Thoracic aorta (tissue), 2 donors: ENCODE data around the gene ZHX3. TPM values are rescaled to one million over a fixed set of nuclear protein-coding genes. Genes with fewer than 3 reads are reported as not detected.

Source experiments
- ATAC-seq: fragments of 150-250 bp; one replicate; pipeline ENCODE4 v1.8.0; 2017; ENCODE audit warnings: low read depth; ENCODE audit not compliant: insufficient number of reproducible peaks, low FRiP score
- DNase-seq: peaks from one replicate; pipeline ENCODE4 v3.0.0-alpha.2; 2020; ENCODE audit warnings: low spot score
- H3K27ac ChIP-seq, 2 donors: fragments of 200-600 bp; sonication (generic); 1 replicate in 1 of 2; 2 replicates in 1 of 2; pipeline ENCODE4 v1.5.1; 2016; ENCODE audit warnings: mild to moderate bottlenecking in 2 of 2, moderate library complexity in 2 of 2
- H3K27me3 ChIP-seq: fragments of 200-600 bp; sonication (generic); replicated peaks from 2 replicates; pipeline ENCODE4 v1.6.0; 2016; ENCODE audit warnings: mild to moderate bottlenecking; ENCODE audit not compliant: insufficient read depth
- H3K36me3 ChIP-seq: fragments of 200-600 bp; sonication (generic); one replicate; pipeline ENCODE4 v1.5.1; 2016
- H3K4me1 ChIP-seq, 2 donors: fragments of 200-600 bp; sonication (generic); 1 replicate in 1 of 2; 2 replicates in 1 of 2; pipeline versions ENCODE4 v1.5.1 to v1.6.0; 2016; ENCODE audit warnings: low read depth in 2 of 2, mild to moderate bottlenecking in 1 of 2; ENCODE audit not compliant: control insufficient read depth in 1 of 2
- H3K4me3 ChIP-seq: fragments of 200-600 bp; sonication (generic); 2 replicates; pipeline ENCODE4 v1.5.1; 2016; ENCODE audit warnings: mild to moderate bottlenecking
- H3K9me3 ChIP-seq: fragments of 200-600 bp; sonication (generic); 2 replicates; pipeline ENCODE4 v1.5.1; 2016
- total RNA-seq, 2 donors: library from RNA; depleted of rRNA; stranded (reverse); fragments of >200 nt; gene quantifications; one replicate each; pipeline versions ENCODE4 v1.1.0 to v1.2.3, GENCODE V29; 2016
- TF ChIP-seq, protein P1 (sequence below): fragments of 200-600 bp; sonication (generic); IDR thresholded peaks from one replicate; pipeline ENCODE4 v1.5.1; 2019; ENCODE audit warnings: antibody characterized with exemption

Gene ZHX3
- total RNA-seq, 2 donors from 2014 or later, result 60.8 to 74.9 TPM

GRCh38 chr20:41174373-41174772 is 143.2 kb downstream of the ZHX3 start:
- H3K27ac ChIP-seq, result peak overlapping the region; percentile 84 to 95
- DNase-seq (no peak), ATAC-seq (no peak)
- no peaks in the 10 kb centered on the region for H3K27me3 ChIP-seq
- TF ChIP-seq, protein P1, sequence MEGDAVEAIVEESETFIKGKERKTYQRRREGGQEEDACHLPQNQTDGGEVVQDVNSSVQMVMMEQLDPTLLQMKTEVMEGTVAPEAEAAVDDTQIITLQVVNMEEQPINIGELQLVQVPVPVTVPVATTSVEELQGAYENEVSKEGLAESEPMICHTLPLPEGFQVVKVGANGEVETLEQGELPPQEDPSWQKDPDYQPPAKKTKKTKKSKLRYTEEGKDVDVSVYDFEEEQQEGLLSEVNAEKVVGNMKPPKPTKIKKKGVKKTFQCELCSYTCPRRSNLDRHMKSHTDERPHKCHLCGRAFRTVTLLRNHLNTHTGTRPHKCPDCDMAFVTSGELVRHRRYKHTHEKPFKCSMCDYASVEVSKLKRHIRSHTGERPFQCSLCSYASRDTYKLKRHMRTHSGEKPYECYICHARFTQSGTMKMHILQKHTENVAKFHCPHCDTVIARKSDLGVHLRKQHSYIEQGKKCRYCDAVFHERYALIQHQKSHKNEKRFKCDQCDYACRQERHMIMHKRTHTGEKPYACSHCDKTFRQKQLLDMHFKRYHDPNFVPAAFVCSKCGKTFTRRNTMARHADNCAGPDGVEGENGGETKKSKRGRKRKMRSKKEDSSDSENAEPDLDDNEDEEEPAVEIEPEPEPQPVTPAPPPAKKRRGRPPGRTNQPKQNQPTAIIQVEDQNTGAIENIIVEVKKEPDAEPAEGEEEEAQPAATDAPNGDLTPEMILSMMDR, result no peak
- H3K4me3 ChIP-seq, result no peak overlapping the region
- peaks cover 4% of the 10 kb centered on the region for H3K36me3 ChIP-seq
- no peaks in the 10 kb centered on the region for H3K9me3 ChIP-seq
- peaks cover 44 to 76% of the 10 kb centered on the region in 2 donors for H3K4me1 ChIP-seq

DNA sequence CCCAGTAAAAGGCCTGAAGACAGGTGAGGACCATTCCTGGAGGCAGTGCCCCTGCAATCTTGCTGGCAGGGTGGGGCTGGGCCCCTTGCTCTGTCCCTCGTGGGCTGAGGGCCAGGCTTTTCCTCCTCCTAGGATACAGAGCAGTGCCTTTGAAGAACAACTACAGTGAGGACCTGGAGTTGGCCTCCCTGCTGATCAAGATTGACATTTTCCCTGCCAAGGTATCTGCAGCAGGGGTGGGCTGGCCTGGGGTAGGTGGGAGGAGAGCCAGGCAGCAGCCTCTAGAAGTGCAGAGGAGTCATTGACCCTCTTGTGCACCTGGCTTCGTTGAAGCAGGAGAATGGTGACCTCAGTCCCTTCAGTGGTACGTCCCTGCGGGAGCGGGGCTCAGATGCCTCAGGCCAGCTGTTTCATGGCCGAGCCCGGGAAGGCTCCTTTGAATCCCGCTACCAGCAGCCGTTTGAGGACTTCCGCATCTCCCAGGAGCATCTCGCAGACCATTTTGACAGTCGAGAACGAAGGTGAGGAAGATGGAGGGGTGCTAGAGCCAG is 143.7 kb downstream of the ZHX3 start:
- peaks cover 8% of the 10 kb centered on the region for H3K36me3 ChIP-seq
- TF ChIP-seq, protein P1, result no peak
- H3K4me3 ChIP-seq, result no peak overlapping the region
- peak overlapping the region; percentile 84 to 95 for H3K27ac ChIP-seq
- H3K9me3 ChIP-seq, result no peaks in the 10 kb centered on the region
- peaks cover 43 to 70% of the 10 kb centered on the region in 2 donors for H3K4me1 ChIP-seq
- ATAC-seq, result no peak
- no peaks in the 10 kb centered on the region for H3K27me3 ChIP-seq
- no peak for DNase-seq

DNA sequence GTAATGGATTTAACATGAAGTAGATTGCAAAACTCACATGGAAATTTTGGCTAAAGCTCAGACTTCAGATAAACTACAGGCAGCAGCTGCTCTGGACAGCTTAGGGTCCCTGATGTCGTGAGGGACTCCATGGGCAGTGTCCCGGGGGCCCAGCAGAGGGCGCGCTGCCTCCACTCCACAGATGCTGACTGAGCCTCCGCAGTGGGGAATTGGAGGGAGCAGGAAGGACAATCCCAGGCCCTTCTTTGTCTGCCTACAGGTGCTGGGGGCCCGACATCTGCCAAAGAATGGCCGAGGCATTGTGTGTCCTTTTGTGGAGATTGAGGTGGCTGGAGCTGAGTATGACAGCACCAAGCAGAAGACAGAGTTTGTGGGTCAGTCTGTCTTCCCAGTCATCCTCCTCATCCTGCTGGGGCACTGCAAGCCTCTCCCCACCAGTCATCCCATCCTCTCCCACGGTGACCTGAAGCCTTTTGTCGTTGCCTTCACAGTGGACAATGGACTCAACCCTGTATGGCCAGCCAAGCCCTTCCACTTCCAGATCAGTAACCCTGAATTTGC is 144.3 kb downstream of the ZHX3 start:
- Histone ChIP-seq H3K4me3 (no peak overlapping the region), H3K36me3 (peaks cover 14% of the 10 kb centered on the region)
- TF ChIP-seq, protein P1, result peak; percentile 93

GRCh38 chr20:41172296-41173140 is 145.0 kb downstream of the ZHX3 start:
- H3K9me3 ChIP-seq, result no peaks in the 10 kb centered on the region
- H3K27me3 ChIP-seq, result no peaks in the 10 kb centered on the region
- DNase-seq (no peak), ATAC-seq (no peak)
- H3K36me3 ChIP-seq, result peaks cover 21% of the 10 kb centered on the region
- peaks cover 33 to 57% of the 10 kb centered on the region in 2 donors for H3K4me1 ChIP-seq
- TF ChIP-seq, protein P1, result no peak
- no peak overlapping the region for H3K4me3 ChIP-seq
- peak overlapping the region; percentile 70 to 95 for H3K27ac ChIP-seq

More for the DNA sequence above, 144.3 kb downstream of the ZHX3 start:
- H3K27me3 ChIP-seq, result no peaks in the 10 kb centered on the region
- peak; percentile 40 for ATAC-seq
- peak; percentile 51 for DNase-seq
- peak overlapping the region; percentile 84 to 95 for H3K27ac ChIP-seq
- no peaks in the 10 kb centered on the region for H3K9me3 ChIP-seq
- peaks cover 38 to 64% of the 10 kb centered on the region in 2 donors for H3K4me1 ChIP-seq

GRCh38 chr20:41171736-41172295 is 145.7 kb downstream of the ZHX3 start:
- TF ChIP-seq, protein P1, result no peak
- ATAC-seq, result no peak
- no peak for DNase-seq
- Histone ChIP-seq H3K27ac (peak overlapping the region; percentile 70 to 95), H3K36me3 (peaks cover 27% of the 10 kb centered on the region), H3K27me3 (no peaks in the 10 kb centered on the region), H3K4me3 (no peak overlapping the region), H3K4me1 (peaks cover 26 to 50% of the 10 kb centered on the region in 2 donors), H3K9me3 (no peaks in the 10 kb centered on the region)
